GM12878 (cell line): ENCODE measurements around the gene MTFR1L. TPM values are rescaled to one million over a fixed set of nuclear protein-coding genes. Genes with fewer than 3 reads are reported as not detected.

Experiments used
- CBX5 ChIP-seq: sonication (generic); IDR thresholded peaks from 2 replicates; pipeline ENCODE4 v1.6.1; 2016; ENCODE audit warnings: low read depth, moderate library complexity, mild to moderate bottlenecking, inconsistent platforms
- CHD1 ChIP-seq: IDR thresholded peaks from 2 replicates; pipeline ENCODE4 v1.6.1; 2012; ENCODE audit warnings: low read depth, low read length, improper control_type of control experiment
- DPF2 ChIP-seq: fragments of 450-650 bp; IDR thresholded peaks from 2 replicates; pipeline ENCODE4 v1.6.1; 2017; ENCODE audit warnings: mild to moderate bottlenecking
- E2F4 ChIP-seq: IDR thresholded peaks from 2 replicates; pipeline ENCODE4 v1.6.1; 2012; ENCODE audit warnings: low read depth, low read length, improper control_type of control experiment
- E2F8 ChIP-seq: fragments of 450-650 bp; IDR thresholded peaks from 2 replicates; pipeline ENCODE4 v1.6.1; 2018; ENCODE audit warnings: mild to moderate bottlenecking, low read depth, moderate library complexity; ENCODE audit not compliant: partially characterized antibody
- HSF1 ChIP-seq: fragments of 150-350 bp; IDR thresholded peaks from 2 replicates; pipeline ENCODE4 v1.6.1; 2014; ENCODE audit warnings: mild to moderate bottlenecking, low read depth, low read length
- IRF3 ChIP-seq: fragments of 450-650 bp; IDR thresholded peaks from 2 replicates; pipeline ENCODE4 v1.6.1; 2014; ENCODE audit warnings: mild to moderate bottlenecking
- RBBP5 ChIP-seq: fragments of 200-600 bp; sonication (generic); conservative IDR thresholded peaks from 2 replicates; pipeline ENCODE4 v1.6.1; 2016
- TBL1XR1 ChIP-seq: IDR thresholded peaks from 2 replicates; pipeline ENCODE4 v1.6.1; 2012; ENCODE audit warnings: low read depth, low read length, improper control_type of control experiment
- ZBTB4 ChIP-seq: fragments of 450-650 bp; formaldehyde crosslinking; IDR thresholded peaks from 2 replicates; pipeline ENCODE4 v1.4.0; 2022; ENCODE audit warnings: mild to moderate bottlenecking, moderate library complexity
- ZNF207 ChIP-seq: fragments of 450-650 bp; IDR thresholded peaks from 2 replicates; pipeline ENCODE4 v1.6.1; 2014; ENCODE audit warnings: antibody characterized with exemption, mild to moderate bottlenecking, borderline replicate concordance
- polyA plus RNA-seq, 11 experiments: library from polyadenylated mRNA; depleted of rRNA in 4 of 11; unstranded in 6 of 11; stranded (reverse) in 5 of 11; fragments of >200 nt; fragmentation: Nextera tagmentation in 4 of 11; fragmentation: Illumina TruSeq in 1 of 11; extraction: Ambion mirVana in 4 of 11; extraction: Trizol in 1 of 11; gene quantifications; 1 replicate in 1 of 11; 2 replicates in 10 of 11; pipeline versions ENCODE4 v1.2.1 to v1.2.3, GENCODE V29; 2011 to 2016; ENCODE audit warnings: inconsistent platforms in 2 of 11, missing spikeins in 2 of 11, low read depth in 1 of 11
- total RNA-seq, 4 experiments: library from RNA; depleted of rRNA in 3 of 4; stranded (reverse); fragments of >200 nt in 3 of 4; fragmentation: Illumina TruSeq in 1 of 4; extraction: Trizol in 1 of 4; gene quantifications; 2 replicates each; pipeline versions ENCODE4 v1.2.1 to v1.2.3, GENCODE V29; 2013 to 2021

MTFR1L gene
- total and polyA plus RNA-seq, 10 of the 15 experiments (the other 5 are each of a cell fraction or from before 2014, with no cell fraction given) = 16.9 to 44.2 (median 30.3) TPM

GRCh38 chr1:25810341-25811299 is 9.1 kb upstream of the MTFR1L start (continued):
- TF ChIP-seq E2F8 (no peak), RBBP5 (no peak), TBL1XR1 (no peak), CBX5 (no peak), DPF2 (no peak), ZBTB4 (no peak), CHD1 (no peak), HSF1 (no peak), IRF3 (no peak), E2F4 (no peak), ZNF207 (no peak)
